Fibroblast of lung (primary cell): ENCODE measurements around the gene CHDH. TPM values are rescaled to one million over a fixed set of nuclear protein-coding genes. Genes with fewer than 3 reads are reported as not detected.

ENCODE experiments used
- DNase-seq, 2 donors: peaks; one replicate each; pipeline versions ENCODE4 v3.0.0 to v3.0.0-alpha.2; 2010; ENCODE audit warnings: low read depth in 2 of 2
- H2AFZ ChIP-seq: 2 replicates; pipeline ENCODE4 v1.5.1; 2012; ENCODE audit warnings: low read length, control low read depth, inconsistent platforms
- H3K27ac ChIP-seq: 2 replicates; pipeline ENCODE4 v1.5.1; 2011; ENCODE audit warnings: low read length, control low read depth; ENCODE audit not compliant: insufficient read depth
- H3K27me3 ChIP-seq: 2 replicates; pipeline ENCODE4 v1.5.1; 2011; ENCODE audit warnings: mild to moderate bottlenecking, low read length; ENCODE audit not compliant: control insufficient read depth, insufficient read depth
- H3K36me3 ChIP-seq: 2 replicates; pipeline ENCODE4 v1.5.1; 2011; ENCODE audit warnings: low read length; ENCODE audit not compliant: control insufficient read depth, insufficient read depth
- H3K4me1 ChIP-seq: 2 replicates; pipeline ENCODE4 v1.5.1; 2011; ENCODE audit warnings: low read length; ENCODE audit not compliant: control insufficient read depth, insufficient read depth; ENCODE audit errors: extremely low read depth
- H3K4me2 ChIP-seq: 2 replicates; pipeline ENCODE4 v1.5.1; 2011; ENCODE audit warnings: low read length, control low read depth; ENCODE audit not compliant: insufficient read depth; ENCODE audit errors: extremely low read depth
- H3K4me3 ChIP-seq, 4 experiments: fragments of 200-600 bp in 1 of 4; sonication (generic) in 1 of 4; replicated peaks in 1 of 4; 2 replicates each; pipeline ENCODE4 v1.5.1; 2011 to 2016; ENCODE audit warnings: low read length in 4 of 4, low read depth in 3 of 4, mild to moderate bottlenecking in 3 of 4, control low read depth in 2 of 4, inconsistent platforms in 1 of 4, mixed read lengths in 1 of 4; ENCODE audit not compliant: insufficient read depth in 1 of 4; ENCODE audit errors: control extremely low read depth in 1 of 4
- H3K79me2 ChIP-seq: 2 replicates; pipeline ENCODE4 v1.5.1; 2012; ENCODE audit warnings: mild to moderate bottlenecking, low read length, inconsistent platforms; ENCODE audit not compliant: control insufficient read depth, insufficient read depth
- H3K9ac ChIP-seq: 2 replicates; pipeline ENCODE4 v1.5.1; 2011; ENCODE audit warnings: mild to moderate bottlenecking, low read length, control low read depth; ENCODE audit not compliant: insufficient read depth
- H3K9me3 ChIP-seq: 2 replicates; pipeline ENCODE4 v1.5.1; 2012; ENCODE audit warnings: low read depth, low read length; ENCODE audit not compliant: control insufficient read depth, insufficient read depth
- H4K20me1 ChIP-seq: 2 replicates; pipeline ENCODE4 v1.5.1; 2011; ENCODE audit warnings: low read length; ENCODE audit not compliant: control insufficient read depth, insufficient read depth; ENCODE audit errors: extremely low read depth
- EZH2 ChIP-seq: IDR thresholded peaks from 2 replicates; pipeline ENCODE4 v1.5.1; 2012; ENCODE audit warnings: low read length, control low read depth, mild to moderate bottlenecking; ENCODE audit errors: missing control alignments
- polyA plus RNA-seq, 2 donors: library from polyadenylated mRNA; depleted of rRNA in 1 of 2; stranded (reverse) in 1 of 2; unstranded in 1 of 2; fragments of >200 nt; gene quantifications; 2 replicates each; pipeline ENCODE4 v1.2.1, GENCODE V29; 2011 to 2012; ENCODE audit warnings: missing spikeins in 1 of 2
- total RNA-seq: library from RNA; depleted of rRNA; stranded (reverse); fragments of >200 nt; gene quantifications from 2 replicates; pipeline ENCODE4 v1.2.1, GENCODE V29; 2014
- TF ChIP-seq, protein P1 (sequence below), 2 donors: IDR thresholded peaks in 1 of 2; conservative IDR thresholded peaks in 1 of 2; 1 replicate in 1 of 2; 2 replicates in 1 of 2; pipeline ENCODE4 v1.5.1; 2011 to 2012; ENCODE audit warnings: low read length in 2 of 2, control low read depth in 1 of 2, inconsistent platforms in 1 of 2, low read depth in 1 of 2, mild to moderate bottlenecking in 1 of 2

CHDH gene
- total and polyA plus RNA-seq, 2 donors (not counting 1 experiment from before 2014, with no cell fraction given), result 0.23 to 0.83 TPM

DNA sequence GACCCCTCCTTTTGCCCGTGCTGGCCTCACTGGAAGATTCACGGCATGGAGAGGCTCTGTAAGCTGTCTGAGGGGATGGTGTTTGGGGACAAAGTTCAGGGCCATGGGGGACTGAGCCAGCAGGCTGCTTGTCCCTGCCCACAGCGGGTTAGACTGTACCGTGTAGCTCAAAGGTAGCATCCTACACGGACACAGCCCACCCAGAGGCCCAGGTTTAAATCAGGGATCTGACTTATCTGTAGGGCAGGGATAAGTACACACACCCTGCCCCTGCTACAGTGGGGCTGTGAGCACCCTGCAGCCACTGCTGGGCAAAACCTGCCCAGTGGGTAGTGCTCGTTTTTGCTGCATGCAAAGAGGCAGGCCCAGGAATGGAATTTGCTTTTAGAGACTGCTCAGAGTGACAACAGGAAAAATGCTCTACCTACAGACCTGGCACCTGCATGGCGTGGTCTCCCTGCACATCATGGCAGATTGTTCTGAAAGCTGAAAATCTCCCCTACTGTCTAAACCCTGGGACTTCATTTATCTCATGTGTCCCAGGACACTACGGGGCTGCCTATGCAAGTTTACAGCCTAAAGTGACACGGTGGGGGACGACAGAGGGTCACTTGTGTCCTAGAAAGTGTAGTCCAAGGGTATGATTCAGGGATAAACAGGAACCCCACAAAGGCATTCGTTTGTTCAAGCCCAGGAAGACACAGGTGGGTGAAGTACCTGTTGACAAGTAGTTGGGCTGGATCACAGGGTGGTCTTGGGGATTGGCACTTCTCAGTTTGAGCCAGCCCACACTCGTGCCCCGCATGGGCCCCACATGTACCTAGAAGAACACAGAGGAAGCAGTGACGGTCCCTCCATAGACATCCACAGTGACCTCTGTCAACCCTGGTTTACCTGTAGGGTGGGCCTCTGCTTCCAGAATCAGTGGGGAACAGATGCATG, 27.7 kb downstream of the CHDH start:
- H3K36me3 ChIP-seq, result no peaks in the 10 kb centered on the region
- H3K27me3 ChIP-seq, result no peaks in the 10 kb centered on the region
- H3K27ac ChIP-seq, result no peak overlapping the region
- H3K79me2 ChIP-seq, result no peaks in the 10 kb centered on the region
- no peaks in the 10 kb centered on the region for H4K20me1 ChIP-seq
- no peak overlapping the region for H2AFZ ChIP-seq
- H3K4me2 ChIP-seq, result no peak overlapping the region
- no peak for TF ChIP-seq EZH2
- TF ChIP-seq, protein P1, sequence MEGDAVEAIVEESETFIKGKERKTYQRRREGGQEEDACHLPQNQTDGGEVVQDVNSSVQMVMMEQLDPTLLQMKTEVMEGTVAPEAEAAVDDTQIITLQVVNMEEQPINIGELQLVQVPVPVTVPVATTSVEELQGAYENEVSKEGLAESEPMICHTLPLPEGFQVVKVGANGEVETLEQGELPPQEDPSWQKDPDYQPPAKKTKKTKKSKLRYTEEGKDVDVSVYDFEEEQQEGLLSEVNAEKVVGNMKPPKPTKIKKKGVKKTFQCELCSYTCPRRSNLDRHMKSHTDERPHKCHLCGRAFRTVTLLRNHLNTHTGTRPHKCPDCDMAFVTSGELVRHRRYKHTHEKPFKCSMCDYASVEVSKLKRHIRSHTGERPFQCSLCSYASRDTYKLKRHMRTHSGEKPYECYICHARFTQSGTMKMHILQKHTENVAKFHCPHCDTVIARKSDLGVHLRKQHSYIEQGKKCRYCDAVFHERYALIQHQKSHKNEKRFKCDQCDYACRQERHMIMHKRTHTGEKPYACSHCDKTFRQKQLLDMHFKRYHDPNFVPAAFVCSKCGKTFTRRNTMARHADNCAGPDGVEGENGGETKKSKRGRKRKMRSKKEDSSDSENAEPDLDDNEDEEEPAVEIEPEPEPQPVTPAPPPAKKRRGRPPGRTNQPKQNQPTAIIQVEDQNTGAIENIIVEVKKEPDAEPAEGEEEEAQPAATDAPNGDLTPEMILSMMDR (conservative IDR thresholded peaks at IDR 0.05 in 1 of 2, IDR thresholded peaks at IDR 0.05 in 1 of 2; ENCODE audit: low read depth in 1 of 2, low read length in 2 of 2), result no peak
- no peak overlapping the region for H3K9ac ChIP-seq
- no peaks in the 10 kb centered on the region for H3K4me1 ChIP-seq
- DNase-seq, result no peak
- no peak overlapping the region for H3K4me3 ChIP-seq
- no peaks in the 10 kb centered on the region for H3K9me3 ChIP-seq

DNA sequence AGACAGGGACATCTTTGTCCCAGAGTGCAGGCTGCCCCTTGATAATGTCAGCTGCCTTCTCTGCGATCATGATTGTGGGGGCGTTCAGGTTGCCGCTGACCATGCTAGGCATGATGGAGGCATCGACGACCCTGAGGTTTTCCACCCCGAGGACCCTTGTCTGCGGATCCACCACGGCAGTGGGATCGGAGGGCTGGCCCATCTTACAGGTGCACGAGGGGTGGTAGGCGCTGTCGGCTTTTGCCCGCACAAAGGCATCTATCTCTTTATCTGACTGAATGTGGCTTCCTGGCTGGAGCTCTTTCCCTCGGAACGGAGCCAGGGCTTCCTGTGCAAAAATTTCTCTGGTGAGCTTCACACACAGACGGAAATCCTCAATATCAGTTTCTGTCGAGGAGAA, 28.4 kb downstream of the CHDH start:
- no peak for DNase-seq
- no peak overlapping the region for H3K9ac ChIP-seq
- no peak for TF ChIP-seq EZH2
- TF ChIP-seq, protein P1 (conservative IDR thresholded peaks at IDR 0.05 in 1 of 2, IDR thresholded peaks at IDR 0.05 in 1 of 2; ENCODE audit: low read depth in 1 of 2, low read length in 2 of 2), result no peak
- H3K4me2 ChIP-seq, result no peak overlapping the region
- H3K36me3 ChIP-seq, result no peaks in the 10 kb centered on the region
- H3K4me3 ChIP-seq, result no peak overlapping the region
- no peak overlapping the region for H3K27ac ChIP-seq
- no peaks in the 10 kb centered on the region for H4K20me1 ChIP-seq
- no peaks in the 10 kb centered on the region for H3K9me3 ChIP-seq
- no peak overlapping the region for H2AFZ ChIP-seq
- no peaks in the 10 kb centered on the region for H3K79me2 ChIP-seq
- no peaks in the 10 kb centered on the region for H3K27me3 ChIP-seq
- no peaks in the 10 kb centered on the region for H3K4me1 ChIP-seq

DNA sequence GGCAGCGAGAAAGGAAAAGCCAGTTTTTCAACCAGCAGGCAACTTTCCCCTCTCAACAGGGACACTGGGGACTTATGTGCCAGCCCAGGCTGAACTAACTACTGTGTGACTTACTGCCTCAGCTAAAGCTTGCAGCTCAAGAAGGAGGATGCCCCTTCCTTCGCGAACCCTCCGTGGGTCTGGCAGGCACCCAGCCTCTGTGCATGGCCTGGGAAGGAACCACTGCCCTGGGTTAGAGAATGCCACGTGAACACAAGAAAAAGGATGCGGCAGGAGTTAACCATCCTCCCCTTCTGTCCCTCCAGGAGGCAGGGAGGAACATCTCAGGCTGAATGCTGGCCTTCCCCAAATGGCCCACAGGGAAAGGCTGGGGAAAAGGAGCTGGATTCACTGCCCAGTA, 29.0 kb downstream of the CHDH start:
- no peak for DNase-seq

More for the DNA sequence above, 29.0 kb downstream of the CHDH start:
- Histone ChIP-seq H3K27me3 (no peaks in the 10 kb centered on the region), H3K9me3 (no peaks in the 10 kb centered on the region), H3K9ac (no peak overlapping the region), H4K20me1 (no peaks in the 10 kb centered on the region), H3K4me1 (no peaks in the 10 kb centered on the region), H3K36me3 (no peaks in the 10 kb centered on the region), H3K4me3 (no peak overlapping the region), H2AFZ (no peak overlapping the region), H3K79me2 (no peaks in the 10 kb centered on the region), H3K4me2 (no peak overlapping the region), H3K27ac (no peak overlapping the region)
- no peak for TF ChIP-seq EZH2
- TF ChIP-seq, protein P1 (conservative IDR thresholded peaks at IDR 0.05 in 1 of 2, IDR thresholded peaks at IDR 0.05 in 1 of 2; ENCODE audit: low read depth in 1 of 2, low read length in 2 of 2), result no peak
